Activated T-helper 1 cell treated with anti-CD3 and anti-CD28 coated beads, Interleukin-12 subunit alpha, Interleukin-12 subunit beta, Interleukin-2, Interleukin-4 antibody, amounts not matched to agents 30 ng/mL and 10 ng/mL and 1 ng/mL, durations not matched to agents 14 hours and 24 hours and 36 hours (primary cell): ENCODE data around the gene BCAP31. TPM values are rescaled to one million over a fixed set of nuclear protein-coding genes. Genes with fewer than 3 reads are reported as not detected.
"Not testable (repeated sequence)": the region's sequence is repeated elsewhere in the genome, so short reads cannot be mapped to it uniquely, and the experiment has no call there.

ENCODE experiments used
- DNase-seq: peaks from one replicate; pipeline ENCODE4 v3.0.0; 2021; ENCODE audit warnings: low spot score
- H3K27ac Mint-ChIP-seq: one replicate; pipeline ENCODE4 v1.8.0; 2021; ENCODE audit warnings: mild to moderate bottlenecking, mixed read lengths
- H3K27me3 Mint-ChIP-seq: one replicate; pipeline ENCODE4 v1.8.0; 2022; ENCODE audit warnings: mild to moderate bottlenecking, moderate library complexity, mixed read lengths; ENCODE audit not compliant: insufficient read depth
- H3K36me3 Mint-ChIP-seq: one replicate; pipeline ENCODE4 v1.8.0; 2021; ENCODE audit warnings: low read depth, mixed read lengths
- H3K4me1 Mint-ChIP-seq: one replicate; pipeline ENCODE4 v1.8.0; 2021; ENCODE audit warnings: low read depth, mixed read lengths
- H3K4me3 Mint-ChIP-seq: one replicate; pipeline ENCODE4 v1.8.0; 2021; ENCODE audit warnings: mild to moderate bottlenecking, moderate library complexity, mixed read lengths
- H3K9me3 Mint-ChIP-seq: one replicate; pipeline ENCODE4 v1.8.0; 2021; ENCODE audit warnings: mixed read lengths
- intact Hi-C: fragments of 100-400 bp; cut with micrococcal nuclease; formaldehyde crosslinking; loops from one replicate; pipeline ENCODE4 v1.15.1; 2024
- total RNA-seq: library from RNA; stranded (reverse); gene quantifications from 2 replicates; pipeline ENCODE4 v1.2.3, GENCODE V29; 2022

BCAP31 gene
- total RNA-seq, 1 donor from 2014 or later = 156 TPM

DNA sequence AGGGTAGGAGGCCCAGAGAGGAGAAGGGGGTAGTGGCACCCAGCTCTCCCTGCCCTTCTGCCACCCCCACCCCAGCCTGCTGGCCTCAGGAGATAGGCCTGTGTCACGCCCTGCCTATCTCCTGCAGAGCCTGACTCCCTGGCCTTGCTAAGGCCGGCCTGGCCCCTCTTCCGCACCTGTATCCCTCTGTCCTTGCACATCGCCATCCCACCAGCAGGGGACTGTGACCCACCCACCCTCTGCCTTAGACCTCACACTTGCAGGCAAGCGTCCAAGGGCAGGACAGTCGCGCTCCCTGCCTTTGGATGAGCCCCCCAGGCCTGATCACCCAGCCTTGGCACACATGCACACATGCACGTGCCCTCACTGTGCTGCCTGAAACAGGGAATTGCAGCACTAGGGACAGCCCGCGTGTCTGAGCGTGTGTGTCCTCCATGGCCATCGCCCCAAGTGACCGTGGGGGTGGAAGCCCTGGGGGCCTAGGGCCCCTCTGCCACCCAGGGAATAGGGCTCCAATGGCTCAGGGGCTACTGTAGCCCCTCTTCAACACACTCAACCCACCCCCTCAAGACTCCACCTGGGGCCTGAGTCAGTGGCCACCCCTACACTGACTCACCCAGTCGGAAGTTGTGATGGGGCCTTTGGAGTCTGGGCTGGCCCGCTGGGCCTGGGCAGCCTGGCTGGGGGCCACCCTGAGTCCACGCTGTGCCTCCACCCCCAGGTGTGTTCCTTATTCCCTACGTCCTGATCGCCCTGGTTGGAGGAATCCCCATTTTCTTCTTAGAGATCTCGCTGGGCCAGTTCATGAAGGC, 34.3 kb downstream of the BCAP31 start:
- intact Hi-C loops = no loop called here
- H3K27me3 Mint-ChIP-seq = peaks cover 5% of the 10 kb centered on the region
- no peaks in the 10 kb centered on the region for H3K36me3 Mint-ChIP-seq
- H3K4me1 Mint-ChIP-seq = no peaks in the 10 kb centered on the region
- no peaks in the 10 kb centered on the region for H3K9me3 Mint-ChIP-seq
- H3K27ac Mint-ChIP-seq = no peak overlapping the region
- H3K4me3 Mint-ChIP-seq = peak overlapping the region; percentile 33
- no peak for DNase-seq

DNA sequence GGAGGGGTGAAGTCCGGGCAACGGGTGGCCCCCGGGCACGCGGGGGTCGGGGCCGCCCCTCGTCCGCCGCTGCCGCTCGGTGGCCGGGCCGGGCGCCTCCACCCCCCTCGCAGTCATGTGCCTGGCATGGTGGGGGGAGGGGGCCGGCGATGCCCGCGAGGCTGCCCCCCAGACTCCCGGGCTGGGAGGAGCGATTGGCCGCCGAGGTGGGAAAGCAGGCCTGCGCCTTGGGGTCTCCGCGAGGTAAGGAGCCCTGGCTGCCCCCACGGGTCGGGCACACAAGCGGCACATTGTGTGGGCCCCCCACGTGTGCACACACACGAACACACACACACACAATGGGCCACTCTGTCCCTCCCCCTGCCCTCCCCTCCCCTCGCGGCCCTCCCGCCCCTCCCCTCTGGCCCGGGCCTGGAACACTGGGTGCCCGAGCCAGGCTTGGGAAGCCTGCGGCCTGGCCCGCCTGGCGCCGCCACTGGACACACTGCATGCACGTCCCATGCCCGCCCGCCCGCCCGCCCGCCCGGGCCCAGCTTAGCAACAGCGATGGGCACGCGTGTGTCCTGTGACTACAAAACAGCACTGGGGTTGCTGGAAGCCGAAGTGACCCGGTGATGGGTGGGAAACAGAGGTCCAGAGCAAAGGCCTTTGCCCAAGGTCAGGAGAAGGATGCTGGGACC, 35.1 kb downstream of the BCAP31 start:
- Mint-ChIP-seq H3K36me3 (no peaks in the 10 kb centered on the region), H3K27ac (no peak overlapping the region), H3K9me3 (no peaks in the 10 kb centered on the region), H3K4me3 (no peak overlapping the region), H3K4me1 (no peaks in the 10 kb centered on the region), H3K27me3 (peaks cover 7% of the 10 kb centered on the region)
- intact Hi-C loops = no loop called here
- no peak for DNase-seq

DNA sequence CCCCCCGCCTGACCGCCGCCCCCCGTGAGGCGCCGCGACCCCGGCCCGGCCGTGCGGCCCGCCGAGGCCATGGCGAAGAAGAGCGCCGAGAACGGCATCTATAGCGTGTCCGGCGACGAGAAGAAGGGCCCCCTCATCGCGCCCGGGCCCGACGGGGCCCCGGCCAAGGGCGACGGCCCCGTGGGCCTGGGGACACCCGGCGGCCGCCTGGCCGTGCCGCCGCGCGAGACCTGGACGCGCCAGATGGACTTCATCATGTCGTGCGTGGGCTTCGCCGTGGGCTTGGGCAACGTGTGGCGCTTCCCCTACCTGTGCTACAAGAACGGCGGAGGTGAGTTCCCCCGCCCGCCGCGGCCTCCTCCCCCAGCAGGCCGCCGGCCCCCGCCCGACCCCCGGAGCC, 35.7 kb downstream of the BCAP31 start:
- no peak overlapping the region for H3K27ac Mint-ChIP-seq
- no peaks in the 10 kb centered on the region for H3K9me3 Mint-ChIP-seq
- H3K4me3 Mint-ChIP-seq = no peak overlapping the region
- DNase-seq = no peak
- intact Hi-C loops = no loop called here
- peaks cover 7% of the 10 kb centered on the region for H3K27me3 Mint-ChIP-seq
- no peaks in the 10 kb centered on the region for H3K36me3 Mint-ChIP-seq
- no peaks in the 10 kb centered on the region for H3K4me1 Mint-ChIP-seq

DNA sequence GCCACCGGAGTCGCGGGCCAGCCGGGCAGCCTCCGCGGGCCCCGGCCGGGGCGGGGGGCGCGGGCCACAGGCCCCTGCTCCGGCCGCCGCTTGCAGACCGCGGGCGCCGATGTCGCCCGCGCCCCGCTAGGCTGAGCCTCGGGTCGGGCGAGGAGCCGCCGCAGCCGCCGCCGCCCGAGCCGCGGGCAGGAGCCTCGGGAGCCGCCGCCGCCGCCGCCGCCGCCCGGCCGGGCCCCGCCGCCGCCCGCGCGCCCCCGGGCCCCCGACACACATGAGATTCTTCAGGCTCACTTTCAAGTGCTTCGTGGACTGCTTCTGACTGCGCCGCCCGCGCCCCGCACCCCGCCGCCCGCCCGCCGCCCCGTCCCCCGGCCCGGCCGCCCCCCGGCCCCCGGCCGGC, 36.1 kb downstream of the BCAP31 start:
- DNase-seq = no peak
- intact Hi-C loops = no loop called here
- Mint-ChIP-seq H3K9me3 (no peaks in the 10 kb centered on the region), H3K27ac (no peak overlapping the region), H3K36me3 (no peaks in the 10 kb centered on the region), H3K27me3 (peaks cover 7% of the 10 kb centered on the region), H3K4me1 (no peaks in the 10 kb centered on the region), H3K4me3 (no peak overlapping the region)

DNA sequence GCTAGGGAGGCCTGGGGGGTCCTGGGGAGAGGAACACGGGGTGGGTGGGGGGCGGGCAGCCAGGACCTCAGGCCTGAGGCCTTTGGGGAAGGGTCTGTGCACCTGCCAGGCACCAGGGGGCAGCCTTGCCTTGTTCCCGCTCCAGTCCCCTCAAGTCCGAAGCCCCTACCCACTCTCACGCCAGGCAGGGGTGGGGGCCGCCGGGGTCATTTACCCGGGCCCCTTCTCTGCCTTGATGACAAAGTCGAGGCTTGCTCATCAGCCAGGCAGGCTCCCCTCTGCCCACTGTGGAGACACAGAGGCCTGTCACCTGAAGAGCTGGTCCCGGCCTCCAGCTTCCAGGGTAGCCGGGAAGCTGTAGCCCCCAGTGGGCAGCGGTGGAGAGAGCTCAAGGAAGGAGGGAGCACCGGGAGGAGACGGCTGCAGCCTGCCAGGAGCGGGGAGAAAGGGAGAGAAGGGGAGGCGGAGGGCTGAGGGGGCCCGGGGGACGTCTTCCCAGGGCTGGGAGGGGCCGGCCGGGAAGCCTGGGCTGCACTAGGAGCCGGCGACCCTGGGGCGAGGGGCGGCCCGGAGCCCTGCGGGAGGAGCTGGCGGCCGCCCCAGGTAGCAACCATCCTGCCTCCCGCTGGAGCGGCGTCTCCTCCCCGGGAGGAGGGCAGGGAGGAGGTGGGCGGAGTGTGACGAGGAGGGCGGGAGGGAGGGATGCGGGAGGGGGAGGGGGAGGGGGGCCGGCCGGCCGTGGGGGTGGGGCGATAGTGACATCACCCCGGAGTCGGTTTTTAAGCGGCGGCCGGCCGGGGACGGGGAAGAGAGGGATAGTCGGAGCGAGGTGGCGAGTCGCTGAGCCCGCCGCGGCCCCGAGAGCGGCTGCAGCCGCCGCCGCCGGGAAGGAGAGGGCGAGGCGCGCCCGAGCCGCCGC, 36.8 kb downstream of the BCAP31 start, which contains the start of gene SLC6A8:
Gene SLC6A8 (plus strand): TSS at position 806 of the 919 bp plus-strand sequence. CDS start 649 bp downstream, outside the sequence.
- peaks cover 10% of the 10 kb centered on the region for H3K27me3 Mint-ChIP-seq
- no peak within 1 kb of the TSS for H3K27ac Mint-ChIP-seq
- peak; percentile 6 for DNase-seq
- H3K9me3 Mint-ChIP-seq = no peaks in the 10 kb centered on the region
- H3K36me3 Mint-ChIP-seq = no peaks in the 10 kb centered on the region
- intact Hi-C loops = no loop called here
- peak within 1 kb of the TSS; percentile 66 for H3K4me3 Mint-ChIP-seq
- no peaks in the 10 kb centered on the region for H3K4me1 Mint-ChIP-seq

DNA sequence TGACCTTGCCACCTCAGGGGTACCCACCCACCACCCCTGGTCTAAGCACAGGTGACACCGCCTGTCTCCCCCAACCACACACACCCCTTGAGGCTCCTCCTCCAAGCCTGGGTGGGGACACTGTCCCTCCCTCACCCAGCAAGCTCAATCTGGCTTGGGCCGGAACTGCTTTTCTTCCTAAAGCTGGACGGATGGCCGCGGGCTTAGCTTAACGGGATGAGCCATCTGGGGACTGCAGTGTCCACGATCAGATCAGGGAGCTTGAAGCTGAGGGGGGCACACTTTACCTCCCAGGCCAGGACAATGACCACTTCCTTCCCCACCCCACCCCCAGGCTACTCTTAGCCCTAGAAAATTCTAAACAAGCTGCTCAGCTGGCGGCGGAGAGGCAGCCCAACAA, 37.5 kb downstream of the BCAP31 start:
- H3K4me1 Mint-ChIP-seq = no peaks in the 10 kb centered on the region
- no peak overlapping the region for H3K27ac Mint-ChIP-seq
- intact Hi-C loops = no loop called here
- no peaks in the 10 kb centered on the region for H3K9me3 Mint-ChIP-seq
- no peaks in the 10 kb centered on the region for H3K36me3 Mint-ChIP-seq
- peaks cover 10% of the 10 kb centered on the region for H3K27me3 Mint-ChIP-seq
- DNase-seq = no peak
- H3K4me3 Mint-ChIP-seq = peak overlapping the region; percentile 5

DNA sequence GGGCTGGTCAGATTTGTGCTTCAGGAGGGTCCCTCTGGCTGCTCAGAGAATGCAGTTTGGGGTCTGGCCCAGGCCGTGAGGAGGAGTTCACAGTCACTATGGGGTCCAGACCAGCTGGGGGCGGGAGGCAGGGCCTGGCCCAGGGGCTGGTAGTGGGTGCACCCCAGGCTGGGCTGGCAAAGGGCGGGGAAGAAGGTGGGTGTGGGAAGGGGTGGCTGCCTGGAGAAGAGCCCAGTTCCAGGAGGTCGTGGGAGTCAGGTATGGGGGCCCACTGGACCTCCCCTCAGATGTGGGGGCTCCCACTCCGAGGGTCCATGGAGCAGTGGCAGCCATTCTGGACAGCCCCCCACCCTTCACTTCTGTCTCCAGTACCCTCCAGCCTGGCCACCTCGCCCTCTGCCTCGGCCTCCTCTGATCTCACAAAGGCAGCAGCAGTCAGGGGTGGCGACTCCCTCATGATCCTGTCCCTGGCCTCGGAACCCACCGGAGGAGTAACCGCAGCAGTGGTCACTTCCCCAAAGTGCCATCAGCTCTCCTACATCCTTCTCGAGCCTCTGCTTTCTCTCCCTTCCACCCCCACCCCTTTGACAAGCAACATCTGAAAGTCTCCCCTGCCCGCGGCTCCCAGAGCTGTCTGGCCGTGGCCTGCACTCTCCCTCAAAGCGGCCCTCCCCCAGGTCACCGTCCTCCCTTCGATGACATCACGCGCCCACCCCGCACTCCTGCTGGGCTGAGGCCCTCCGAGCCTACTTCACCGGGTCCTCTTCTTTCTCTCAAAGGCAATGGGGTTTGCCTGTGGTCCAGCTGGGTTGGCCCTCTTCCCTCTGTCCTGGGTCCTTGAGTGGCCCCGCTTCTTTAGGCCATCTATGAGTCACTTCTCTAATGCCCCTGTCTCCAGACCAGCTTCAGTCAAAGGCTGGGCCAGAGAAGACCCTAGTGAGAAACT, 38.2 kb downstream of the BCAP31 start:
- Mint-ChIP-seq H3K27me3 (peaks cover 10% of the 10 kb centered on the region), H3K4me3 (no peak overlapping the region), H3K27ac (no peak overlapping the region), H3K4me1 (no peaks in the 10 kb centered on the region), H3K36me3 (no peaks in the 10 kb centered on the region), H3K9me3 (no peaks in the 10 kb centered on the region)
- no peak for DNase-seq
- intact Hi-C loops = no loop called here

DNA sequence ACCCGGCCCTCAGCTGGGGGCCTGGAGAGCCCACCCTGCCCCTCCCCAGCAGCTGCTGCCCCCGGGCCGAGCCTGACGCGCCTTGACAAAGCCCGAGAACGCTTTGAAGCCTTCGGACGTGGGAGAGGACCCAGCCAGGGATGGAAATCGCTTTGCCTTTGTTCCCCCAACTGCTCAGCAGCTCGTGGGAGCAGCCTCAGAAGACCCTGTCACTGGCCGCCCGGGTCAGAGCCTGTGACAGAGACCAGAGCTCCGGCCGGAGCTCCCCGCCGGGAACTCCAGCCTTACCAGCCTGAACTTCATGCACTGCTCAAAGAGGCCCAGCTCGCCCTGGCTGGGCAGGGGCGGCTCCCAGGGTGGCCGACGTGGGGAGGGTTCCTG, 39.0 kb downstream of the BCAP31 start:
- DNase-seq = no peak
- peaks cover 12% of the 10 kb centered on the region for H3K27me3 Mint-ChIP-seq
- no peak overlapping the region for H3K4me3 Mint-ChIP-seq
- H3K9me3 Mint-ChIP-seq = no peaks in the 10 kb centered on the region
- no peak overlapping the region for H3K27ac Mint-ChIP-seq
- H3K4me1 Mint-ChIP-seq = no peaks in the 10 kb centered on the region
- intact Hi-C loops = no loop called here
- H3K36me3 Mint-ChIP-seq = no peaks in the 10 kb centered on the region

DNA sequence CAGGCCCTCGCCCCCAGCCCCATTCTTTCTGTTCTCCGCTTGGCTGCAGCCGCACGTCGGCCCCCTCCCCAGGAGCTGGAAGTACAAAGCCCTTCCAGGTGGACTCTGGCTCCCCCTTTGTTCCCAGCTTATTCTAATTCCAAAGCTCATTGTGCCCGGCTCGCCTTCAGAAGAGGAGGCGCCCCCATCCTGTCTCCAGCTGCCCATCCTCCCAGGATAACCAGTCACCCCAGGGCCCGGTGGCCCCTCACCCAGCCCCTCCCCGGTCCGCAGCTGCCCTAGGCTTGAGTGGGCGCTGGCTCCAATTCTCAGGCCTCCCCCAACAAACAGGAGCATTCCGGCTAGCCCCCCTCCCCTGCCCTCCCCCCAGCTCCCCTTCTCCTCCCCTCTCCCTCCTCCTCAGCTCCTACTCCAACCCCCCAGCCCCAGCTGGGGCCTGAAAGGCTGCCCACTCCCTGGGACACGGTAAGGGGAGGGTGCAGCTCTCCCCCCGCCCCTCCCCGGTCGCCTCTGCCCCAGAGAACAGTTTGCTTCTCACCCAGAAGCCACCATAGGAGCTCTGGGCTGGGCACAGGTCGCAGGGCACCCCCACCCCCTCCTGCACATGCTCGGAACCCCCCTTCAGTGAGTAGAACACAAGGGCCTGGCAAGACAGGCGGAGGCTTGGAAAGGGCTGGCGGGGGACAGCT, 39.6 kb downstream of the BCAP31 start:
- H3K4me1 Mint-ChIP-seq = no peaks in the 10 kb centered on the region
- DNase-seq = no peak
- H3K9me3 Mint-ChIP-seq = no peaks in the 10 kb centered on the region
- intact Hi-C loops = no loop called here
- H3K4me3 Mint-ChIP-seq = no peak overlapping the region
- no peaks in the 10 kb centered on the region for H3K36me3 Mint-ChIP-seq
- H3K27me3 Mint-ChIP-seq = peaks cover 14% of the 10 kb centered on the region
- H3K27ac Mint-ChIP-seq = no peak overlapping the region

DNA sequence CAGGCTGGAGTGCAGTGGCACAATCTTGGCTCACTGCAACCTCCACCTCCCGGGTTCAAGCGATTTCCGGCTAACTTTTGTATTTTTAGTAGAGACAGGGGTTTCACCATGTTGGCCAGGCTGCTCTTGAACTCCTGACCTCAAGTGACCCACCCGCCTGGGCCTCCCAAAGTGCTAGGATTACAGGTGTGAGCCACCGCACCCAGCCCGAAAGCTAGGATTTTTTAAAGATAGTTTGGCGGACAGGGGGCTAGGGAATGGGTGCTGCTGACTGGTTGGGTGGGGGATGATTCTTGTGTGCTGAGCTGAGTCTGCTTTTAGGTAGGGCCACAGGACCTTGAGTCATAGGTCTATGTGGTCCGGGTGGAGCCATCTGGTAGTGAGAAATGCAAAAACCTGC, 40.7 kb downstream of the BCAP31 start:
- H3K36me3 Mint-ChIP-seq, DNase-seq, H3K27ac Mint-ChIP-seq, H3K4me1 Mint-ChIP-seq, H3K4me3 Mint-ChIP-seq, intact Hi-C loops, H3K9me3 Mint-ChIP-seq: not testable (repeated sequence)
- H3K27me3 Mint-ChIP-seq = peaks cover 14% of the 10 kb centered on the region

DNA sequence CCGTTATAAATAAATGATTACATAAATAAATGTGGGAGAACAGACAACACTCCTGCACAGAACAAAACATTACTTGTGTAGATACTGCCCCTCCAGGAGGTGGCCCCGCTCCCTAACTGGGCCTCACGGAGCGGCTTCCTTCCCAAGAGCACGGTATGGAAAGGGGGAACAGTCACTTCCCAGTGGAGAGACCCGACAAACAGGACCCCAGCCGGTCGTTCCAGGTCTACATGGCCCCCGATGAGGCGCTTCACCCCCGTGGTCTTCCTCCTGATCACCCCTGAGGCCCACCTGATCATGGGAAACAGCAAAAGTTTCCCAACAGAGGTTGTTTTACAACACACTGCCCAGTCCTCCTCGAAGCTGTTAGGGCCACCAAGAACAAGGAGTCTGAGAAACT, 43.0 kb downstream of the BCAP31 start:
- H3K27ac Mint-ChIP-seq = no peak overlapping the region
- intact Hi-C loops = no loop called here
- DNase-seq = no peak
- no peaks in the 10 kb centered on the region for H3K9me3 Mint-ChIP-seq
- H3K4me3 Mint-ChIP-seq = no peak overlapping the region
- H3K27me3 Mint-ChIP-seq = peaks cover 12% of the 10 kb centered on the region
- H3K36me3 Mint-ChIP-seq = no peaks in the 10 kb centered on the region
- no peaks in the 10 kb centered on the region for H3K4me1 Mint-ChIP-seq
